ENCODE results near the gene POP4.

GRCh38 chr19:29615891-29616425, 9.9 kb downstream of the POP4 start:
- TF ChIP-seq MAFK (conservative IDR thresholded peaks at IDR 0.05 in 1 of 2, IDR thresholded peaks at IDR 0.05 in 1 of 2; ENCODE audit: low read length in 2 of 2) (no peak), MYC (CRISPR knock-in tag; IDR thresholded peaks at IDR 0.05; ENCODE audit: borderline replicate concordance) (no peak), TBP (CRISPR knock-in tag; IDR thresholded peaks at IDR 0.05) (no peak), GABPA (IDR thresholded peaks at IDR 0.05; ENCODE audit: low read depth, low read length) (no peak), GABPA (CRISPR knock-in tag; IDR thresholded peaks at IDR 0.05; ENCODE audit: low read depth) (no peak)
- TF ChIP-seq, protein P1, sequence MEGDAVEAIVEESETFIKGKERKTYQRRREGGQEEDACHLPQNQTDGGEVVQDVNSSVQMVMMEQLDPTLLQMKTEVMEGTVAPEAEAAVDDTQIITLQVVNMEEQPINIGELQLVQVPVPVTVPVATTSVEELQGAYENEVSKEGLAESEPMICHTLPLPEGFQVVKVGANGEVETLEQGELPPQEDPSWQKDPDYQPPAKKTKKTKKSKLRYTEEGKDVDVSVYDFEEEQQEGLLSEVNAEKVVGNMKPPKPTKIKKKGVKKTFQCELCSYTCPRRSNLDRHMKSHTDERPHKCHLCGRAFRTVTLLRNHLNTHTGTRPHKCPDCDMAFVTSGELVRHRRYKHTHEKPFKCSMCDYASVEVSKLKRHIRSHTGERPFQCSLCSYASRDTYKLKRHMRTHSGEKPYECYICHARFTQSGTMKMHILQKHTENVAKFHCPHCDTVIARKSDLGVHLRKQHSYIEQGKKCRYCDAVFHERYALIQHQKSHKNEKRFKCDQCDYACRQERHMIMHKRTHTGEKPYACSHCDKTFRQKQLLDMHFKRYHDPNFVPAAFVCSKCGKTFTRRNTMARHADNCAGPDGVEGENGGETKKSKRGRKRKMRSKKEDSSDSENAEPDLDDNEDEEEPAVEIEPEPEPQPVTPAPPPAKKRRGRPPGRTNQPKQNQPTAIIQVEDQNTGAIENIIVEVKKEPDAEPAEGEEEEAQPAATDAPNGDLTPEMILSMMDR (CRISPR knock-in tag; IDR thresholded peaks at IDR 0.05), result no peak
